Measurements from ENCODE around the gene DNAJC27. TPM values are rescaled to one million over a fixed set of nuclear protein-coding genes. Genes with fewer than 3 reads are reported as not detected.
A peak's percentile ranks its signal among the peaks of the same experiment; 100 is the strongest.

DNAJC27 gene
- total RNA-seq, 1 donor from 2014 or later, result 19.1 TPM

DNA sequence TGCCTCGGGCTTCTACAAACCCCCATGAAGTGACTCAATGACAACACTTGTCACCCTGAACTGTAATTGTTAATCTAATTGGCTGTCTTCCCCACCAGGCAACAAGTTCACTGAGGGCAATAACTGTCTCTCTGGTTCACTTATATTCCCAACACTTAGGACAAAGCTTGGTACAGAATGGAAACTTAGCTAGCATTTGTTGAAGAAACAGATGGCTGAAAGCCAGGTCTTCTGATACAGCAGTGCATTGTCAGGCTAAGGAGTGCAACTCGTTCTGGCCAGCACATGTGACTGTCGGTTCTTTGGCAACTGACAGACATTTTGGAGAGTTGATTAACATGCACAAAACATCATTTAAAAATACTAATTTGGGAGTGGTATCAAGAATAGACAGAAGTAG, 14.6 kb upstream of the DNAJC27 start:
- Mint-ChIP-seq H3K9me3 (peaks cover 9% of the 10 kb centered on the region), H3K4me3 (no peak overlapping the region), H3K4me1 (peaks cover 23% of the 10 kb centered on the region), H3K27ac (no peak overlapping the region), H3K36me3 (no peaks in the 10 kb centered on the region), H3K27me3 (ENCODE audit: insufficient read depth, low read depth) (peaks cover 4% of the 10 kb centered on the region)
- Histone ChIP-seq H3K4me3 (no peak overlapping the region), H3K27me3 (no peaks in the 10 kb centered on the region), H3K27ac (no peak overlapping the region), H2AFZ (replicated peaks) (no peak overlapping the region), H4K20me1 (ENCODE audit: low read depth) (no peaks in the 10 kb centered on the region), H3K9me3 (ENCODE audit: low read depth) (no peaks in the 10 kb centered on the region), H3K4me2 (no peak overlapping the region), H3K79me2 (ENCODE audit: low read depth) (no peaks in the 10 kb centered on the region), H3K9ac (no peak overlapping the region), H3K4me1 (peaks cover 9% of the 10 kb centered on the region), H3K36me3 (no peaks in the 10 kb centered on the region), H3F3A (ENCODE audit: low read depth) (no peaks in the 10 kb centered on the region)
- TF ChIP-seq, protein P1, sequence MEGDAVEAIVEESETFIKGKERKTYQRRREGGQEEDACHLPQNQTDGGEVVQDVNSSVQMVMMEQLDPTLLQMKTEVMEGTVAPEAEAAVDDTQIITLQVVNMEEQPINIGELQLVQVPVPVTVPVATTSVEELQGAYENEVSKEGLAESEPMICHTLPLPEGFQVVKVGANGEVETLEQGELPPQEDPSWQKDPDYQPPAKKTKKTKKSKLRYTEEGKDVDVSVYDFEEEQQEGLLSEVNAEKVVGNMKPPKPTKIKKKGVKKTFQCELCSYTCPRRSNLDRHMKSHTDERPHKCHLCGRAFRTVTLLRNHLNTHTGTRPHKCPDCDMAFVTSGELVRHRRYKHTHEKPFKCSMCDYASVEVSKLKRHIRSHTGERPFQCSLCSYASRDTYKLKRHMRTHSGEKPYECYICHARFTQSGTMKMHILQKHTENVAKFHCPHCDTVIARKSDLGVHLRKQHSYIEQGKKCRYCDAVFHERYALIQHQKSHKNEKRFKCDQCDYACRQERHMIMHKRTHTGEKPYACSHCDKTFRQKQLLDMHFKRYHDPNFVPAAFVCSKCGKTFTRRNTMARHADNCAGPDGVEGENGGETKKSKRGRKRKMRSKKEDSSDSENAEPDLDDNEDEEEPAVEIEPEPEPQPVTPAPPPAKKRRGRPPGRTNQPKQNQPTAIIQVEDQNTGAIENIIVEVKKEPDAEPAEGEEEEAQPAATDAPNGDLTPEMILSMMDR (IDR thresholded peaks at IDR 0.05), result no peak
- no peak for TF ChIP-seq EZH2 (IDR thresholded peaks at IDR 0.05)
- TF ChIP-seq EZH2phosphoT487 (IDR thresholded peaks at IDR 0.05), result no peak
- no peak for DNase-seq (ENCODE audit: low spot score)

DNA sequence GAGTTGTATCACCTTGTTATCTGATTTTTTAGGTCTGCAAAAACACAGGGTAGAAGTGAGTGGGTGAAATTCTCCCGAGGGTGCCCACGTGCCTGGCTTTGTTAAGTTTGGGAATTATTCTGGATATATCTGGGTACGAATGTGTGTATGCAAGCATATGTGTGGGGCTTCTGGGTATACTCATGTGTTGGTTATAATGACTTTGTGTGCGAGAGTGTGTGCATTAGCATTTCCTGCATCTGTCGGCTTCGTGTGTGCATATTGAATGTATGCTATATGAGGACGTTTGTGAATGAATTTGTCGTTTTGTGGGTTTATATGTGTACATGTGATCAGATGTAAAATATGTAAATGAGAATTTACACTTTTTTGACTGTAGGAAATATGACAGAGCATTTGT, 13.8 kb upstream of the DNAJC27 start:
- peaks cover 6% of the 10 kb centered on the region for H3K27me3 Mint-ChIP-seq (ENCODE audit: insufficient read depth, low read depth)
- peaks cover 5% of the 10 kb centered on the region for H3K9me3 Mint-ChIP-seq
- H3K27ac ChIP-seq, result no peak overlapping the region
- no peak overlapping the region for H3K4me3 Mint-ChIP-seq
- H3K9ac ChIP-seq, result no peak overlapping the region
- H3K36me3 ChIP-seq, result no peaks in the 10 kb centered on the region
- no peak overlapping the region for H3K4me3 ChIP-seq
- H3F3A ChIP-seq (ENCODE audit: low read depth), result no peaks in the 10 kb centered on the region
- no peaks in the 10 kb centered on the region for H3K9me3 ChIP-seq (ENCODE audit: low read depth)
- no peak overlapping the region for H3K27ac Mint-ChIP-seq
- H3K27me3 ChIP-seq, result no peaks in the 10 kb centered on the region
- no peaks in the 10 kb centered on the region for H3K79me2 ChIP-seq (ENCODE audit: low read depth)
- H3K36me3 Mint-ChIP-seq, result no peaks in the 10 kb centered on the region
- H2AFZ ChIP-seq (replicated peaks), result no peak overlapping the region
- no peaks in the 10 kb centered on the region for H4K20me1 ChIP-seq (ENCODE audit: low read depth)
- peak overlapping the region; percentile 51 for H3K4me2 ChIP-seq
- H3K4me1 Mint-ChIP-seq, result peaks cover 23% of the 10 kb centered on the region
- DNase-seq (ENCODE audit: low spot score), result no peak
- TF ChIP-seq EZH2 (IDR thresholded peaks at IDR 0.05) (no peak), EZH2phosphoT487 (IDR thresholded peaks at IDR 0.05) (no peak)
- TF ChIP-seq, protein P1 (IDR thresholded peaks at IDR 0.05), result no peak
- peaks cover 9% of the 10 kb centered on the region for H3K4me1 ChIP-seq

DNA sequence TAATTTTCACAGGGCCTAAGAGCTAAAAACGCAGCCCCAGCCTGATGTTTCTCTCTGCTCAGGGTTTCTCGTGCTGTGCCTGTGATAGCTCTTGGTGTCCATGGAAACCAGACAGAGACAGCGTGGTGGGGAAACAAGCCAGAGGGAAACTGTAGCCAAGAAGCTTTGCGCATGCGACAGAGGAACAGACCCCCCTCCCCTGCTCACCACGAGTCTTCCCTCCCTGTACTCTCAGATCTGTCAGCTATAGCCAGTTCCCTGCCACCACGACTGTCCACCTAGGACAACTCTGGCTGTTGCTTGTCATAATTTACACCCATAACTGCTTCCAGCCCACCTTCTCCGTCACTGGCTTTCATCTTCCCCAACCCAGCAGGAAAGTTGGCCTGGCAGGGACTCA, 13.2 kb upstream of the DNAJC27 start:
- peaks cover 23% of the 10 kb centered on the region for H3K4me1 Mint-ChIP-seq
- Histone ChIP-seq H3F3A (ENCODE audit: low read depth) (no peaks in the 10 kb centered on the region), H3K79me2 (ENCODE audit: low read depth) (no peaks in the 10 kb centered on the region), H3K36me3 (no peaks in the 10 kb centered on the region), H4K20me1 (ENCODE audit: low read depth) (no peaks in the 10 kb centered on the region), H3K9ac (no peak overlapping the region), H3K9me3 (ENCODE audit: low read depth) (no peaks in the 10 kb centered on the region), H3K27ac (no peak overlapping the region), H2AFZ (replicated peaks) (no peak overlapping the region), H3K27me3 (no peaks in the 10 kb centered on the region), H3K4me1 (peaks cover 9% of the 10 kb centered on the region), H3K4me2 (peak overlapping the region; percentile 51), H3K4me3 (no peak overlapping the region)
- H3K27me3 Mint-ChIP-seq (ENCODE audit: insufficient read depth, low read depth), result peaks cover 6% of the 10 kb centered on the region
- peak; percentile 64 for DNase-seq (ENCODE audit: low spot score)
- H3K27ac Mint-ChIP-seq, result no peak overlapping the region
- no peaks in the 10 kb centered on the region for H3K9me3 Mint-ChIP-seq
- TF ChIP-seq EZH2 (IDR thresholded peaks at IDR 0.05) (no peak), EZH2phosphoT487 (IDR thresholded peaks at IDR 0.05) (no peak)
- TF ChIP-seq, protein P1 (IDR thresholded peaks at IDR 0.05), result no peak
- no peaks in the 10 kb centered on the region for H3K36me3 Mint-ChIP-seq
- H3K4me3 Mint-ChIP-seq, result peak overlapping the region; percentile 65
